Chondrocyte (in vitro differentiated cells): ENCODE data around the gene SAYSD1. TPM values are rescaled to one million over a fixed set of nuclear protein-coding genes. Genes with fewer than 3 reads are reported as not detected.
A peak's percentile ranks its signal among the peaks of the same experiment; 100 is the strongest.

Source experiments
- DNase-seq: peaks from one replicate; pipeline ENCODE4 v3.0.0; 2021; ENCODE audit warnings: mixed read lengths, low spot score
- H3K27ac Mint-ChIP-seq: one replicate; pipeline ENCODE4 v1.8.0; 2021; ENCODE audit warnings: mild to moderate bottlenecking, moderate library complexity, mixed read lengths; ENCODE audit not compliant: unreplicated experiment
- H3K27me3 Mint-ChIP-seq: 2 replicates; pipeline ENCODE4 v1.8.0; 2021; ENCODE audit warnings: low read depth, mixed read lengths
- H3K36me3 Mint-ChIP-seq: 2 replicates; pipeline ENCODE4 v1.8.0; 2021; ENCODE audit warnings: low read depth, mixed read lengths
- H3K4me1 Mint-ChIP-seq: 2 replicates; pipeline ENCODE4 v1.8.0; 2021; ENCODE audit warnings: low read depth, mild to moderate bottlenecking, mixed read lengths
- H3K4me3 Mint-ChIP-seq: one replicate; pipeline ENCODE4 v1.8.0; 2021; ENCODE audit warnings: mild to moderate bottlenecking, moderate library complexity, mixed read lengths; ENCODE audit not compliant: unreplicated experiment
- H3K9me3 Mint-ChIP-seq: 2 replicates; pipeline ENCODE4 v1.8.0; 2021; ENCODE audit warnings: low read depth, mixed read lengths
- CTCF ChIP-seq: fragments of 200-600 bp; sonication (generic); IDR thresholded peaks from 2 replicates; pipeline ENCODE4 v1.5.0; 2021; ENCODE audit warnings: antibody characterized with exemption, mild to moderate bottlenecking, moderate library complexity
- total RNA-seq: library from RNA; stranded (reverse); gene quantifications from 3 replicates; pipeline ENCODE4 v1.2.1, GENCODE V29; 2021

Gene SAYSD1
- total RNA-seq, 1 donor from 2014 or later: 13.9 TPM

- no peaks in the 10 kb centered on the region for H3K4me1 Mint-ChIP-seq
Measured at GRCh38 chr6:39063526-39063925, 51.5 kb downstream of the SAYSD1 start.

GRCh38 chr6:39062014-39062740 lies 52.8 kb downstream of the SAYSD1 start:
- Mint-ChIP-seq H3K27ac (no peak overlapping the region), H3K4me3 (no peak overlapping the region), H3K27me3 (peaks cover 62% of the 10 kb centered on the region), H3K36me3 (no peaks in the 10 kb centered on the region), H3K9me3 (no peaks in the 10 kb centered on the region), H3K4me1 (no peaks in the 10 kb centered on the region)
- no peak for TF ChIP-seq CTCF
- peak; percentile 52 for DNase-seq

More at GRCh38 chr6:39063526-39063925, 51.5 kb downstream of the SAYSD1 start:
- Mint-ChIP-seq H3K9me3 (no peaks in the 10 kb centered on the region), H3K36me3 (no peaks in the 10 kb centered on the region), H3K4me3 (no peak overlapping the region), H3K27ac (no peak overlapping the region), H3K27me3 (peaks cover 61% of the 10 kb centered on the region)
- TF ChIP-seq CTCF: no peak
- DNase-seq: peak; percentile 21

GRCh38 chr6:39061588-39061987 lies 53.4 kb downstream of the SAYSD1 start:
- Mint-ChIP-seq H3K4me1 (no peaks in the 10 kb centered on the region), H3K27ac (no peak overlapping the region), H3K4me3 (no peak overlapping the region), H3K27me3 (peaks cover 61% of the 10 kb centered on the region), H3K9me3 (no peaks in the 10 kb centered on the region), H3K36me3 (no peaks in the 10 kb centered on the region)
- TF ChIP-seq CTCF: no peak
- DNase-seq: no peak

- no peaks in the 10 kb centered on the region for H3K36me3 Mint-ChIP-seq
- H3K27ac Mint-ChIP-seq: no peak overlapping the region
- no peak overlapping the region for H3K4me3 Mint-ChIP-seq
- TF ChIP-seq CTCF: no peak
- no peaks in the 10 kb centered on the region for H3K4me1 Mint-ChIP-seq
- H3K27me3 Mint-ChIP-seq: peaks cover 60% of the 10 kb centered on the region
- H3K9me3 Mint-ChIP-seq: no peaks in the 10 kb centered on the region
- DNase-seq: peak; percentile 33
Measured at GRCh38 chr6:39061182-39061581, 53.8 kb downstream of the SAYSD1 start.

GRCh38 chr6:39060467-39061160 lies 54.4 kb downstream of the SAYSD1 start:
- peak; percentile 40 for DNase-seq
- H3K9me3 Mint-ChIP-seq: no peaks in the 10 kb centered on the region
- H3K27ac Mint-ChIP-seq: no peak overlapping the region

More at GRCh38 chr6:39060467-39061160, 54.4 kb downstream of the SAYSD1 start:
- H3K4me1 Mint-ChIP-seq: no peaks in the 10 kb centered on the region
- no peak overlapping the region for H3K4me3 Mint-ChIP-seq
- H3K36me3 Mint-ChIP-seq: no peaks in the 10 kb centered on the region
- H3K27me3 Mint-ChIP-seq: peaks cover 62% of the 10 kb centered on the region
- TF ChIP-seq CTCF: no peak
